Measurements from ENCODE around the gene PSD2. TPM values are rescaled to one million over a fixed set of nuclear protein-coding genes. Genes with fewer than 3 reads are reported as not detected.
A peak's percentile ranks its signal among the peaks of the same experiment; 100 is the strongest.

Gene PSD2
- total RNA-seq, 2 donors from 2014 or later = not detected

DNA sequence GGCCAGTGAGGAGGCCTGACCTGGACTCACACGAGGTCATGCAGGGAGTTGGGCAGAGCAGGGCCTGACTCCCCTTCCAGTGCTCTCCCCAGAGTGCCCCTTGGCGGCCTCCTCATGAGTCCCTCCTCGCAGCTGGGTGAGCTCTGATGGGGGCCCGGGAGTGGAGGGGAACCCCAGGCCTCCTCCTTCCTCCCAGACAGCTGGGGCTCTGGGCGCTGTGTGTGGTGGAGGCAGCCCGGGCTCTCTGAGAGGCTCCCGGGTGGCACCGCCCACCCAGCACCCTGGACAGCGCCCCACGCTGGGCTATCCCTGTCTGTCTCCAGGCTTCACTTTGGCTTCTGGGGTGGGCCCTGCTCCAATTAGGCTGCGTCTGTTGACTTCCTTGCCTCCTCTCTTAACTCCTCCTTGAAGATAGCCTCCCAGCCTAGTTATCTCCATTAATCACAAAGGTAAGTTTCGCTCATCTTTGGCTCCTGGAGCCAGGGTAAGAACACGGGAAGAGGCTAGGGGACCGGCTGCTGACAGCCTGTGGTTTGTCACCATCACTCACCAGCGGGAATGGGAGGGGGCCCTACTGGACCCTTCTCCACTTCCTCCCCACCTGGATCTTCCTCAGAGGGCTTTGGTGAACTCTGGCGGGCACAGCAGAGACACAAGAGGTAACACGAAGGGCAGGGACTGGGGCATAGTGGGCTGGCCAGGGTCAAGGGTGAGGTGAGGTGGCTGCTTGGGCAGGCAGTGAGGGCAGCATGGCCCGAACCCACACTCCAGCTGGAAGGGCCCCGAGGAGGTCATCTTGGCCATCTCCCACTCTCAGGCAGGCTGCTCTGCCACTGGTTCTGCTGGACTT lies 13.1 kb downstream of the PSD2 start:
- H3K4me3 Mint-ChIP-seq = no peak overlapping the region
- H3K27me3 Mint-ChIP-seq = peaks cover 19% of the 10 kb centered on the region
- no peaks in the 10 kb centered on the region for H3K4me1 Mint-ChIP-seq
- no peaks in the 10 kb centered on the region for H3K9me3 Mint-ChIP-seq
- H3K36me3 Mint-ChIP-seq (ENCODE audit: low read depth) = no peaks in the 10 kb centered on the region
- peak; percentile 28 for ATAC-seq (replicated peaks)
- H3K27ac Mint-ChIP-seq = no peak overlapping the region

DNA sequence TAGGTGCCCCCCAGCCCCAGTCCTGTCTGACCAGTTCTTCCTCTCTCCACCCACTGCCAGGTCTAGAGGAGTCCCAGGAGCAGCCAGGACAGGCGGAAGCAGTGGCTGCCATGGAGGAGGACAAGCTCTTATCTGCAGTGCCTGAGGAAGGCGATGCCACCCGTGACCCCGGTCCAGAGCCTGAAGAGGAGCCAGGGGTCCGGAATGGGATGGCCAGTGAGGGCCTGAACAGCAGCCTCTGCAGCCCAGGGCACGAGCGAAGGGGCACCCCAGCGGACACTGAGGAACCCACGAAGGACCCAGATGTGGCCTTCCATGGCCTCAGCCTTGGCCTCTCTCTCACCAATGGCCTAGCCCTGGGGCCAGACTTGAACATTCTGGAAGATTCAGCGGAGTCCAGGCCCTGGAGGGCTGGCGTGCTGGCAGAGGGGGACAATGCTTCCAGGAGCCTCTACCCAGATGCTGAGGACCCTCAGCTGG lies 13.8 kb downstream of the PSD2 start:
- H3K36me3 Mint-ChIP-seq (ENCODE audit: low read depth) = no peaks in the 10 kb centered on the region
- H3K4me1 Mint-ChIP-seq = no peaks in the 10 kb centered on the region
- no peak overlapping the region for H3K4me3 Mint-ChIP-seq
- H3K27me3 Mint-ChIP-seq = peaks cover 15% of the 10 kb centered on the region
- no peak overlapping the region for H3K27ac Mint-ChIP-seq
- no peak for ATAC-seq (replicated peaks)
- no peaks in the 10 kb centered on the region for H3K9me3 Mint-ChIP-seq

DNA sequence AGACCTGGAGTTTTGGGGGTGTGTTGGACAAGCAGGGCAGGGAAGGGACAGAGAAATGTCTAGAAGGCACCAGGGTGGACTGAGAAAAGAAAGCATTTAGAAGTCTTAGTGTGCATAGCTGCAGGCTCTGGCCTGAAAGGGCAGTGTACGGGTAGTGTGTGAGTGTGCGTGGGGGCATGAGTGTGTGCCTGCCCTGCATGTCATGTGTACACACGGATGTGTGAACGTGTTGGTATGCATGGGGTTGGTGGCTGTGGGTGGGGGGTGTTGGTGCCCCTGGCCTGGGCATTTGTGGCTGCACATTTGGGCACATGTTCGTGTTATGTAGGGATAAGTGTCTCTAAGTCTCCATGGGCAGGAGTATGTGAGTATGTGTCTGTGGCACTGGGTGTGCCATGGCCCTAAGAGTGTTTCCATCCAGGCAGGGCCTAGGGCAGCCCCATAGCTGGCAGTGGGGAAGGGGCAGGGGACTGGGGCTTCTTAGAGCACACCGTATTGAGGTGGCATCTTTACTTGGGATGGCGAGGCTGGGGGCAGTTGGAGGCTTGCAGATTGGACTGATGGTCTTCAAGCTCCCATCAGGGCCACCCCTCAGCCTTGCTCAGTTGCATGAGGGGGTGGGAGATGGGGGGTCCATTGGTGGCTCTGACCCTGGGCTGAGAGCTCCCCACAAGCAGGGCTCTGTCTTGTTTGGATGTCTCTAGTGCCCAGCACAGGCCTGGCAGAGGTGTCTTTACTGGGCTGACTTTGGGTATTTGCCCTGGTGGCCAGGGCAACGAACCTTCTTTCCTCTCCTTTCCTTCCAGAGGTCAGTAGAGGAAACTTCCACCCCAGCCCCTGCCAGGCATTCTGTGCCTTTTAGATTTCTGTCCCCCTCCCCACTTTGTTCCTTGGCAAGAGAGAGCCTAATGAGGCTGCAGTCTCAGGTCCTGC lies 15.0 kb downstream of the PSD2 start:
- ATAC-seq (replicated peaks) = no peak
- H3K27ac Mint-ChIP-seq = no peak overlapping the region
- no peaks in the 10 kb centered on the region for H3K36me3 Mint-ChIP-seq (ENCODE audit: low read depth)
- H3K4me1 Mint-ChIP-seq = no peaks in the 10 kb centered on the region
- no peak overlapping the region for H3K4me3 Mint-ChIP-seq
- H3K9me3 Mint-ChIP-seq = no peaks in the 10 kb centered on the region
- H3K27me3 Mint-ChIP-seq = peaks cover 5% of the 10 kb centered on the region

DNA sequence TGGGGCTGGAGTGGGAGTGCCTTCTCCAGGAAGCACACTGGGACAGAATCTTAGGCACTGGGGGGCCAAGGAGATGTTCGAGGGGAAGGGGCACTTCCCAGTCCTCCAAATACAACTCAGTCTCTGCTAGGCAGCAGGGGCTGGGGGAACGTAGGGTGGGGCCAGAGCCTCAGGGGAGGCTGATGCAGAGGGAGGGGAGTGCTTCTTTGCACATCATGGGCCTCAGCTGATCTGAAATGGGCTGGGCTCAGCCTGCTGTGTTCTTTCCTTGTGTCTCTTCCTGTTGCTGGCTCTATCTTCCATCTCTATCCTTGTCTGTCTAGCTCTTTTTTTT lies 15.6 kb downstream of the PSD2 start:
- no peak for ATAC-seq (replicated peaks)
- no peaks in the 10 kb centered on the region for H3K9me3 Mint-ChIP-seq

DNA sequence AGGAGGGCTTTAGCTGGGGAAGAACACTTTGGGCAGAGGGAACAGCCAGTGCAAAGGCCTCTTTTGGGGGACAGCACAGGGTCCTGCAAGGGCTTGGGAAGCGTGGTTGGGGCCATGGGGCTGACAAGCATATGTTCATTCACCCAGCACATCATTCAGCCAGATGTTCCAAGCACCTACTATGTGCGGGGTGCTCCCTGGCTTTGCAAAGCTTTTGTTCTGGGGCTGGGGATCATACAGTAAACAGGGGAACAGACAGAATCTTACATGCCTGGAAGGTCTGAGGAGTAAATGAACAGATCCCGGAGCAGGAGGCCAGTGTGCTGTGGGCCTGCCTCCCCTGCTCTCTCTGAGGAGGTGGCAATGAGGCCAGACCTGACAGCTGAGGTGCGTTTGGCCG lies 16.7 kb downstream of the PSD2 start:
- no peaks in the 10 kb centered on the region for H3K4me1 Mint-ChIP-seq
- H3K36me3 Mint-ChIP-seq (ENCODE audit: low read depth) = no peaks in the 10 kb centered on the region
- H3K27me3 Mint-ChIP-seq = peaks cover 7% of the 10 kb centered on the region
- no peak overlapping the region for H3K4me3 Mint-ChIP-seq
- H3K27ac Mint-ChIP-seq = no peak overlapping the region
- no peak for ATAC-seq (replicated peaks)
- no peaks in the 10 kb centered on the region for H3K9me3 Mint-ChIP-seq

More for the DNA sequence above, 15.6 kb downstream of the PSD2 start:
- Mint-ChIP-seq H3K4me3 (no peak overlapping the region), H3K27me3 (peaks cover 4% of the 10 kb centered on the region), H3K27ac (no peak overlapping the region), H3K4me1 (no peaks in the 10 kb centered on the region), H3K36me3 (ENCODE audit: low read depth) (no peaks in the 10 kb centered on the region)

DNA sequence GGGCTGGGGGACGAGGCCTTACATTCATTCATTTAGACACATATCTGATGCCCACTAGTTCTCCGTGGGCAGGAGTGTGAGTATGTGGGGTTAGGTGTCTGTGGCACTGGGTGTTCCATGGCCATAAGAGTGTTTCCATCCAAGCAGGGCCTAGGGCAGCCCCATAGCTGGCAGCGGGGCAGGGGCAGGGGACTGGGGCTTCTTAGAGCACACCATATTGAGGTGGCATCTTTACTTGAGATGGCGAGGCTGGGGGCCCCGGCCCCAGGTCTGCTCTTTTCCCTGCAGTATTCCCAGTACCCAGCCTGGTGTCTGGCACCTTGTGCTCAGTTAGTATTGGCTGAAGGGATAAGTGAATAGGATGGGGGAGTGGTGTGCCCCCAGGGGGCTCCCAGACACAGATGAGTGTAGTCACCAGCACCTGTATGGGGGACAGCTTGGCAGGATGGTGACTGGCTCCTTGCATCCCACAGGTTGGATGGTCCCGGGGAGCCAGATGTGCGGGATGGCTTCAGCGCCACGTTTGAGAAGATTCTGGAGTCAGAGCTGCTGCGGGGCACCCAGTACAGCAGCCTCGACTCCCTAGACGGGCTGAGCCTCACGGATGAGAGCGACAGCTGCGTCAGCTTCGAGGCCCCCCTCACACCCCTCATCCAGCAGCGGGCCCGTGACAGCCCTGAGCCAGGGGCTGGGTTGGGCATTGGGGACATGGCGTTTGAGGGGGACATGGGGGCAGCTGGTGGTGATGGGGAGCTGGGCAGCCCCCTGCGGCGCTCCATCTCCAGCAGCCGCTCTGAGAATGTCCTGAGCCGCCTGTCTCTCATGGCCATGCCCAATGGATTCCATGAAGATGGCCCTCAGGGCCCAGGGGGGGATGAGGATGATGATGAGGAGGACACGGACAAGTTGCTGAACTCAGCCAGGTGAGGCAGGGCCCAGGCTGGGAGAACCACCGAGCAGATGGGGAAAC lies 17.5 kb downstream of the PSD2 start:
- H3K4me1 Mint-ChIP-seq = no peaks in the 10 kb centered on the region
- ATAC-seq (replicated peaks) = no peak

DNA sequence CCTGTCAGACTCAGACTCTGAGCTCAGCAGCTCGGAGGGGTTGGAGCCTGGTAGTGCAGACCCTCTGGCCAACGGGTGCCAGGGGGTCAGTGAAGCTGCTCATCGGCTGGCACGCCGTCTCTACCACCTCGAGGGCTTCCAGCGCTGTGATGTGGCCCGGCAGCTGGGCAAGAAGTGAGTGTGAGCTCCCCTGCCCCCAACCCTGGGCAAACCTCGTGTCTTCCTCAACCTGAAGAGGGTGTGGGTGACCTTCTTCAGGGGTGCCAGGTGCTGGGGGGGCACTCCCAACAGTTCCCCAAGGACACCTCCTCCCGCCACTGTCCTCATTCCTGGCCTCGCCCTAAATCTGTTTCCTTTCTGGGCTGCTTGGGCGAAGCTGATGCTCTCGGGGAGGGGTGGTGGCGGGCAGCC lies 18.6 kb downstream of the PSD2 start:
- Mint-ChIP-seq H3K27me3 (peaks cover 8% of the 10 kb centered on the region), H3K27ac (no peak overlapping the region), H3K4me3 (no peak overlapping the region), H3K9me3 (peaks cover 5% of the 10 kb centered on the region), H3K36me3 (ENCODE audit: low read depth) (no peaks in the 10 kb centered on the region), H3K4me1 (no peaks in the 10 kb centered on the region)
- no peak for ATAC-seq (replicated peaks)

More for the DNA sequence above, 17.5 kb downstream of the PSD2 start:
- Mint-ChIP-seq H3K36me3 (ENCODE audit: low read depth) (no peaks in the 10 kb centered on the region), H3K4me3 (no peak overlapping the region), H3K27ac (no peak overlapping the region), H3K27me3 (peaks cover 4% of the 10 kb centered on the region), H3K9me3 (no peaks in the 10 kb centered on the region)

DNA sequence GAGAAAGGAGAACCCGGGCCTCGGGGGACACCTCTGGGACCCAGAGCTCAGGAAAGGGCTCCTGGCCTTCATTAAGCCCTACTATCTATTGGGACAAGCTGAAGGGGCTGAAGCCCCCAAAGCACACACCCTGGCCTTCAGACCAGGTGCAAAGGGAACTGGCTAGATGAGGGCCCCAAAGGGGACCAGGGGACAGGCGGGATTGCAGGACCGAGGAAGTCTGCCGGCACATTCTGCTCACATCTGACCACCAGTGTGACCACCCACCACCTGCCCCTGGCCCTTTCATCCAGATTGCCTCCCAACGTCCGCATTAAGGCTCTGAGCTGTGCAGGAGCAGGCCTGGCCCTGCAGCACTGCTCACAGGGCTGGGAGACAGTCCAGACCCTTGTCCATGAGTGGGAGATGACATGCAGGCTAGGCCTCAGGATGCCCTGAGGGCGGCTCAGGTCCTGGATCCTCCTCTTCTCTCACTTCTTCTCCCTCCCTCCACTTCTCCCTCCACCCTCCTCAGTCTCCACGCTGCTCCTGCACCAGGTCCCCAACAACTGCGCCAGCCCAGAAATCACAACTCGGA lies 19.2 kb downstream of the PSD2 start:
- Mint-ChIP-seq H3K4me3 (no peak overlapping the region), H3K27ac (no peak overlapping the region), H3K36me3 (ENCODE audit: low read depth) (no peaks in the 10 kb centered on the region), H3K9me3 (peaks cover 9% of the 10 kb centered on the region), H3K4me1 (no peaks in the 10 kb centered on the region), H3K27me3 (peaks cover 13% of the 10 kb centered on the region)
- ATAC-seq (replicated peaks) = no peak

DNA sequence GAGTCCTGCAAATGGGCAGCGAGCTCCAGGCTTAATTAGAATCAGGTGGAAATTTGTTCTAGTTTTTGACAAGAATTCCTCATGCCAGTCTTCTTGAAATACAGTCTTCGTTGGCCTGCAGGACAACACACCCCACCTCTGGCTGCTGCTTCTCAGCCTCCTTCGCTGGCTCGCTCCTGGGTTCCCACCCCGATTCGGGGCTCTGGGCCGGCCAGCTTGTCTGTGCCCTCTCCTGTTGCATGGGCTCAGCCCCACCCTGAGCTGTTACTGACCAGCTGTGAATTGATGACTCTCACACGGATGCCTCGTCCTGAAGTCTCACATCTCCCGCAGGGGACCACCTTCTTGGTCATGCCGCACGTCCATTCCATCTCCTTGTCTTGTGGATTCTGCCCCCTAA lies 21.0 kb downstream of the PSD2 start:
- Mint-ChIP-seq H3K4me1 (no peaks in the 10 kb centered on the region), H3K27me3 (peaks cover 17% of the 10 kb centered on the region), H3K36me3 (ENCODE audit: low read depth) (no peaks in the 10 kb centered on the region), H3K9me3 (peaks cover 9% of the 10 kb centered on the region), H3K4me3 (no peak overlapping the region), H3K27ac (no peak overlapping the region)
- ATAC-seq (replicated peaks) = no peak

DNA sequence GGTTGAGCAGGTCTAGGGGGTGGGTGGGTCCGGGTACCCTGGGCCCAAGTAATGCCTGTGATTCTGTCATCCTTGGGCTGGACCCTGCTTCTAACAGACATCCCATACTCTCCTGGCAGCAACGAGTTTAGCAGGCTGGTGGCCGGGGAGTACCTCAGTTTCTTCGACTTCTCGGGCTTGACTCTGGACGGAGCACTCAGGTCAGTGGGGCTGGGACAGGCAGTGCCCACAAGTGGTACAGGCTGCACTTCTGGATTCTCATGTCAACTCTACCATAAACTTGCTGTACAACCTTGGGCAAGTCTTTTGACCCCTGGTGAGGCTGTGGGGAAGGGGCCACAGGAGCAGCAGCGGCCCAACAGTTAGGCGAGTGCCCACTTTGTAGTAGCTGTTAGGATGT lies 21.8 kb downstream of the PSD2 start:
- Mint-ChIP-seq H3K36me3 (ENCODE audit: low read depth) (no peaks in the 10 kb centered on the region), H3K4me1 (no peaks in the 10 kb centered on the region), H3K4me3 (no peak overlapping the region), H3K27ac (no peak overlapping the region), H3K9me3 (peaks cover 9% of the 10 kb centered on the region), H3K27me3 (peaks cover 17% of the 10 kb centered on the region)
- no peak for ATAC-seq (replicated peaks)

DNA sequence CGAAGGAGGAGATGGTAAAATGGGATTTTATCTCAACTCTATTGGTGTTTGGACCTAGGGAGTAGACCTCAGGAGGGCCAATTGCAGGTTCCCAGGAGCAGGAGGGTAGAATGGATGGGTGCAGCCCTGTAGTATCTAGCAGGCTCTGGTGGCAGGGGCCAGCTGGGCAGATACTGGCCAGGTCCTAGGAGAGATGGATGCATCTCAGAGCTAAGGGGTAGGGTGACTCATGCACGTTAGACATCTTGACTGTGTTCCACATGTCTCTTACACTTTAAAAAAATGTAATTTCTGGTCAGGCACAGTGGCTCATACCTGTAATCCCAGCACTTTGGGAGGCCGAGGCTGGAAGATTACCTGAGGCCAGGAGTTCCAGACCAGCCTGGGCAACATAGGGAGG lies 22.4 kb downstream of the PSD2 start:
- no peak overlapping the region for H3K4me3 Mint-ChIP-seq
- no peaks in the 10 kb centered on the region for H3K36me3 Mint-ChIP-seq (ENCODE audit: low read depth)
- H3K27me3 Mint-ChIP-seq = peaks cover 17% of the 10 kb centered on the region
- H3K27ac Mint-ChIP-seq = no peak overlapping the region
- H3K4me1 Mint-ChIP-seq = no peaks in the 10 kb centered on the region
- peaks cover 9% of the 10 kb centered on the region for H3K9me3 Mint-ChIP-seq
- ATAC-seq (replicated peaks) = no peak

DNA sequence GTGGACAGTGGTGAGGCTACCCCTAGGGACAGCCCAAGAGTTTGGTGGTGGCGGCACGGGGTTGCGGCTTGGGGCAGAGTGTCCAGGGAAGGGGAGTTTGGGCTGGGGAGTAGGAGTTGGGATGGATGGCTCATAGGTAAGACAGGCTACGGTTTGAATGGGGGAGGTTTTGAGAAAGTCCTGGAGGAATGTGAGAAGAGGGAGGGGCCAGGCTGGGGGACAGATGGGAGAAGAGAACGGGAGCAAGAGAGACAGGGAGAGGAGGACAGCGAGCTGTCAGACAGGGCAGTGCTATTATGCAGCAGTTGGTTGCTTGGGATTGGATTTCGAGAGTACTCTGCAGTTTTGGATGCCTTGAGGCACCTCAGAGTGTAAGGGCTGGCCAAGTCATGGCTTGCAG lies 24.5 kb downstream of the PSD2 start:
- Mint-ChIP-seq H3K4me1 (no peaks in the 10 kb centered on the region), H3K27me3 (peaks cover 17% of the 10 kb centered on the region), H3K4me3 (no peak overlapping the region), H3K9me3 (peaks cover 9% of the 10 kb centered on the region), H3K27ac (no peak overlapping the region), H3K36me3 (ENCODE audit: low read depth) (no peaks in the 10 kb centered on the region)
- no peak for ATAC-seq (replicated peaks)

DNA sequence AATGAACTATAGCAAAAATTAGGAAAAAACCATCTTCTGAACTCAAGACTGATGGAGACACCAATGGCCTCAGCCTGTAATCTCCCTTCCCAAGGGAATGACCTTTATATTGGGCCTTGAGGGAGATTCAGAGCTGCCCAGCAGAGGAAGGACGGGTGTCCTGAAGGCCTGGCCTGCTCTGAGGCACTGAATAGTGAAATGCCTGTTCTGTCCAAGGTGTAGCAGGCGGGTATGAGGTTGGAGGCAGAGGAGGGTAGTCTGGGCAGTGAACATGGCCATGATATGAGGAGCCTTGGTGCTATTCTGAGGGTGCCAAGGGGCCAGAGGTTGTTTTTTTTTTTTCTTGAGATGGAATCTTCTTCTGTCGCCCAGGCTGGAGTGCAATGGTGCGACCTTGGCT lies 25.0 kb downstream of the PSD2 start:
- Mint-ChIP-seq H3K27me3 (peaks cover 17% of the 10 kb centered on the region), H3K27ac (no peak overlapping the region), H3K4me3 (no peak overlapping the region), H3K4me1 (no peaks in the 10 kb centered on the region), H3K36me3 (ENCODE audit: low read depth) (no peaks in the 10 kb centered on the region), H3K9me3 (peaks cover 9% of the 10 kb centered on the region)
- no peak for ATAC-seq (replicated peaks)

Data from activated T-helper 17 cell treated with anti-CD3 and anti-CD28 coated beads, Interleukin-2, amount 50 U/mL, for 72 hours (primary cell).